Activated effector memory CD4-positive, alpha-beta T cell treated with anti-CD3 and anti-CD28 coated beads, Interleukin-2, amount 50 U/mL, for 16 hours (primary cell): ENCODE data around the gene KLHL6.

Experiments
- DNase-seq: peaks from one replicate; pipeline ENCODE4 v3.0.0-alpha.2; 2020

Gene KLHL6

DNA sequence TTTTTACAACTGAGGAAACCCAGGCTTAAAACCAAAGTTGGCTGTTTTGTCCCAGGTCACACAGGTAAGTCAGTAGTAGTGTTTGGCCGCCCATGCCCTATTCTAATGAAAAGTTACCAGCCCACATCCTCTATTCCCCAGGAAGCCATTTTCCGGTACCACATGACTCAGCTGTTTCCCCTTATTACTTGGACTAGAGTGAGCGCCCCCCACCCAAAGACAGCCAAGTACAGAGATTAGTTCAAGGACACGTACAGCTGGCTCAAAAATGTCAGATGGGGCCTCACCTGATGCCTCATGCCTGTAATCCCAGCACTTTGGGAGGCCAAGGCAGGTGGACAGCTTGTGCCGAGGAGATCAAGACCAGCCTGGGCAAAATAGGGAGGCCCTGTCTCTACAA, 8.5 kb upstream of the KLHL6 start:
- DNase-seq, result no peak

DNA sequence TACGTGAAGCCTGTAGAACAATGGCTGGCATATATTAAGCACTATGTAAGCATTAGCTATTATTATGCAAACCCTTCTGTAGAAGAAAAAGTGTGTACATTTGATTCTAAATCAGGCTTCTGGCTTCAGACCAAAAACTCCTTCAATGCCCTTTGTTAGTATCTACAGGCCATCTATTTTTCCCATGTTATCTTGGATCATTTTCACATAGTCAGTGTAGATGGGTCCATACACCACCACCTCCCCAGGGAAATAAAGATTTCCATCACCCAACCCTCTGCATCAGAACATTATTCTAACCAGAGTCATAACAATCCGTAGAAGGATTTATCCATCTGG, 8.0 kb upstream of the KLHL6 start:
- no peak for DNase-seq

DNA sequence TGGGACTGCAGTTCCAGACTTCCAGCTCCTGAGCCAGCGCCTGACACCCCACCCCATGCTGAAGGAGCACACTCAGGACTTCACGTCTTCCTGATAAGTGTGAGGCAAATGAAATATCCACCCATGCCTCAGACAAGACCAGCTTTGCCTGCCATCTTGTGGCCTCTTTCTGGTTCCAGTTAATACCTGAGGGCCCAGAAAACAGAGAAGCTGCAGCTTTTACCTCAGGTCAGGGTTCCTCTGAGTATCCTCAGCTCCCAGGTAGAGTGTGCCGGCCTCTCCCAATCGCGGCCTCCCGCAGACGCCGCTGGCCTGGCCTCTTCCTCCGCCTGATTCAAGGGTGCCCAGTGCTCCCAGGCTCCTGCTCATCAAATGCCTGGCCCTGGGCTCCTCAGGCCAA, 5.1 kb upstream of the KLHL6 start:
- DNase-seq, result no peak

DNA sequence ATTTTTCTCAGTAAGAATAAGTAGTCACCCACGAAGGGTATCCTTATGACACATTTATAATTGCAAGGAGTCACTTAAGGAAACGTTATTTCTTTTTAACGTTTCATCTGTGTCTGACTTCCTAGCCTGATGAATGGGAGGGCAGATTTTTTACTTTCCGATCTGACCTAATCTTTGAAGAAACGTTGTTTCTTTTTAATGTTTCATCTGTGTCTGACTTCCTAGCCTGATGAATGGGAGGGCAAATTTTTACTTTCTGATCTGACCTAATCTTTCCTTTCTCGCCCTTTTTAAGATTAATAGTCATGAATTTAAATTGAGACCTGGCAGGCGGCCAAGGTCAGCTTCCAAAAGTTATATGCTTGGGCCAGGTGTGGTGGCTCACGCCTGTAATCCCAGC, 3.0 kb upstream of the KLHL6 start:
- DNase-seq, result no peak

DNA sequence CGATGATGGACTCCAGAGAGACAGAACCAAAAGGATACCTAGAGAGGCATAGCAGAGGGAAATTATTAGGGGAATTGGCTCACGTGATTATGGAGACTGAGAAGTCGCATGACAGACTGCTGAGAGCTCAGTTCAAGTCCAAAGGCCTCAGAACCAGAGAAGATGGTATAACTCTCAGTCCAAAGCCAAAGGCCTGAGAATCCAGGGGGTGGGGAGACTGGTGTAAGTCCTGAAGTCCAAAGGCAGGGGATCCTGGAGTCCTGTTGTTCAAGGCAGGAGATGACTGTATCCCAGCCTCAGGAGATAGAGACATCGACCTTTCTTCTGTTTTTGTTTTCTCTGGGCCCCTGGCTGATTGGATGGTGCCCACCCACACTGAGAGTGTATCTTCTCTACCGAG, 1.2 kb upstream of the KLHL6 start:
- DNase-seq, result no peak

GRCh38 chr3:183554377-183554776, 1.1 kb downstream of the KLHL6 start:
- DNase-seq, result no peak

DNA sequence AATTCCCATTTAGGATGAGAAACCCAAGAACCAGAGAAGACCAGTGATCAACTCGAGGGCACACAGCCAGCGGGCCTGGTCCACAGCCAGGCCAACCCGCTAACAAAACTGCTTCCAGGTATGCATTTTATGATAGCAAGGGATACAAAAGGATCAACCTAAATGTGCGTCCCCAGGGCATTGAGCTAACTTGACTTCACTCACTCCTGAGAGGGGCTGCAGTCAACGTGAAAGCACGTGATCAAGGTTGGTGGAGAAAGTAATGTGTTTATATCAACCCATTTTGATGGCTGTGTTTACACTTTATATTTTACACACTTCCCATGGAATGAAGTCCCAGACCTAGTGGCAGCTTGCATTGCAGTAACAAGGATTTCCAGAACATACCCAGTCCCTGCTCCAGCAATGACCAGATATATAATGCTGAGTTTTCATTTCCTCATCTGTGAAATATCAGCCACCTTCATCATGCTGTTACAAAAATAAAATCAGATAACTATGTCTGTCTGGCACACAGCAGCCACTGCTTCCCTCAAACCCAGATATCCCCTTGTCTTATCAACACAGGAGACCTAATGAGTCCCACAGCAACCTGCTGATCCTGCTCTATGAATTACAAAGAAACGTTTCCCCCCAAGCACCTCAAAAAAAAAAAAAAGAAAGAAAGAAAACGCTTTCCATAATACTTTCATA, 2.0 kb downstream of the KLHL6 start:
- DNase-seq, result no peak

- peak; percentile 77 for DNase-seq
These were observed 3.6 kb downstream of the KLHL6 start for GRCh38 chr3:183551930-183552329.

- DNase-seq, result no peak
These were observed 7.2 kb downstream of the KLHL6 start for GRCh38 chr3:183548262-183548769.

DNA sequence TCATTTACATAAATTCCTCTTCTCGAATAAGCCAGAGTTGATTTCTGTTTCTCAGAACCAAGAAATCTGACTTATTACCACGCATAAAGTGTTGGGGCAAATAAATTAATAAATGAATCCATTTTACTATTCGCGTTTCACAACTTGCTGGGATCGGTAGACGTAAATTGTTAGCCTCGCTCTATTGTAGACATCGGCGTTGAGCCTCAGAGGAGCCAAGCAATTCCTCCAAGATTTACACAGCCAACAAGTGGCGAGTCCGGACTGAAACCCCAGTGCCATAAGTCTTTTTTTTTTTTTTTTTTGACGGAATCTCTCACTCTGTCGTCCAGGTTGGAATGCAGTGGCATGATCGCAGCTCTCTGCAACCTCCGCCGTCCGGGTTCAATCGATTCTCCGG, 8.9 kb downstream of the KLHL6 start:
- DNase-seq, result no peak

GRCh38 chr3:183545708-183546107, 9.8 kb downstream of the KLHL6 start:
- DNase-seq, result peak; percentile 3

- DNase-seq, result no peak
These were observed 13.2 kb downstream of the KLHL6 start for GRCh38 chr3:183542355-183542754.

GRCh38 chr3:183541738-183542137, 13.8 kb downstream of the KLHL6 start:
- DNase-seq, result no peak

GRCh38 chr3:183541235-183541655, 14.3 kb downstream of the KLHL6 start:
- DNase-seq, result no peak

GRCh38 chr3:183540501-183541234, 14.8 kb downstream of the KLHL6 start:
- no peak for DNase-seq

- DNase-seq, result no peak
These were observed 15.7 kb downstream of the KLHL6 start for GRCh38 chr3:183539811-183540210.

GRCh38 chr3:183538486-183538885, 17.0 kb downstream of the KLHL6 start:
- DNase-seq, result no peak

DNA sequence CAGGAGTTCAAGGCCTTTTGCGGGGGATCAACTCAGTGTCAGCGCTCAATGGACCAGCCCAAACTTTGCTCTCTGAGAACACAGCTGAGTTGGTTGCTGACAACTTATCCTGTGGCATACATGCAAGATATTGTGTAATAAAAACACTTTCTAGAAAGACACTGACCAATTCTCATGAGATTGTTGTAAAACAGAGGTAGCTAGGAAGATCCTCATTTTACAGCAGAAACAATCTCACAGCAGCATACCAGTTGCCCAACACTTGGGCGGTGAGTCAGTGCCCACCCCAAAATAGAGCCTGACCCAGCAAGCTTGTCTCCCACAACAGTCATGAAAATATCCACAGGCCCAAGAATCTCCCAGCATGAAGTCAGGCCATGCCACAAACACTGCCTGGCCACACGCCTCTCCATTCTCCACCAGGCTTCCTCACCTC, 18.2 kb downstream of the KLHL6 start:
- DNase-seq, result no peak

- no peak for DNase-seq
These were observed 19.1 kb downstream of the KLHL6 start for GRCh38 chr3:183536238-183536880.

DNA sequence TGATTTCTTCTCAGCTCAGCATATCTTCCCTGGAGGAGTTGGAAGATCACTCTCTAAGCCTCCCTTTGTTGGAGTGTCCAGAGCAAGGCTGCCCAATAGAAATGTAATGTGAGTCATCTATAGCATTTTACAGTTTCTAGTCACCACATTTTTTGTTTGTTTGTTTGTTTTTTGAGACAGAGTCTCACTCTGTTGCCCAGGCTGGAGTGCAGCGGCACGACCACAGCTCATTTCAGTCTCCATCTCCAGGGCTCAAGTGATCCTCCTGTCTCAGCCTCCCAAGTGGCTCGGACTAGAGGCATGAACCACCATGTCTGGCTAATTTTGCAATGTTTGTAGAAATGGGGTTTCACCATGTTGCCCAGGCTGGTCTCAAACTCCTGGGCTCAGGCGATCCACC, 21.3 kb downstream of the KLHL6 start:
- no peak for DNase-seq

DNA sequence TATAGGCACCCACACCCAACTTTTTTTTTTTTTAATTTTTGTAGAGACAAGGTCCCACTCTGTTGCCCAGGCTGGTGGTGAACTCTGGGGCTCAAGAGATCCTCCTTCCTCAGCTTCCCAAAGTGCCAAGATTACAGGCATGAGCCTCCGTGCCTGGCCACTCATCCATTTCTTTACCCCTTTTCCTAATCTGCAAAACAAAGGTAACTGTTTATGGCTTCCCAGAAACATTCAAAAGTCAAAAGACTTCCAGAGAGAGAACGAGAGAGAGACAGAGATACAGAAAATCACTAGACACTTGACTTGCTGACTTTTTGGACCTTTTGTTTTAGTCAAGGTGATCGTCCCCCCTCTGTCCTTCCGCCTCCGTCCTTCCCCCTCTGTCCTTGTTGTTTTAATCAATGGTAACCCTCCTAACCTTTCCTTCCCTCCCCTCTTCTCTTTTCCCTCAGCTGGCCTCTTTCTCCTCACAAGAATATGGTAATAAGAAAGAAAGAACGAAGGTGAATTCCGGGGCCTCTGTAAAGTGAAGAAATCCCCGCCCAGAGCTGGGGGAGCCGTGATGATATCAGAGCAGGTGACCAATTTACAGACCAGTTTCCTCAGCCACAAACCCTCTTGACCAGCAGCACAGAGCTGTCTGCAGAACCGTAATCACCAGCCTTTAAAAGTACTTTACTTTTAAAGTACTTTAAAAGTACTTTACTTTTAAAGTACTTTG, 21.9 kb downstream of the KLHL6 start:
- DNase-seq, result no peak

- DNase-seq, result no peak
These were observed 22.7 kb downstream of the KLHL6 start for GRCh38 chr3:183532620-183533411.

GRCh38 chr3:183529717-183530116, 25.8 kb downstream of the KLHL6 start:
- peak; percentile 22 for DNase-seq
